Activated B cell treated with CpG ODN at 0.5 μM for 24 hours (primary cell): ENCODE data around the gene HNRNPF. TPM values are rescaled to one million over a fixed set of nuclear protein-coding genes. Genes with fewer than 3 reads are reported as not detected.

ENCODE experiments used
- ATAC-seq: fragments of 200-7000 bp; cut with Tn5 transposase; one replicate; pipeline ENCODE4 v1.10.0; 2021; ENCODE audit warnings: low read depth, mild to moderate bottlenecking, moderate library complexity
- CTCF ChIA-PET: fragments of 350-600 bp; sonication (Branson Sonifier 250); formaldehyde crosslinking; loops from one replicate; lab custom pipeline; 2021; ENCODE audit warnings: antibody characterized with exemption; lab: Charles Lee
- POLR2A ChIA-PET: fragments of 350-600 bp; sonication (Branson Sonifier 250); formaldehyde crosslinking; loops from one replicate; lab custom pipeline; 2021; ENCODE audit warnings: antibody characterized with exemption; lab: Charles Lee
- DNase-seq: peaks from one replicate; pipeline ENCODE4 v3.0.0; 2022
- H3K27ac Mint-ChIP-seq: one replicate; pipeline ENCODE4 v1.8.0; 2020; ENCODE audit warnings: mixed read lengths
- H3K27me3 Mint-ChIP-seq: one replicate; pipeline ENCODE4 v1.8.0; 2021; ENCODE audit warnings: mixed read lengths
- H3K36me3 Mint-ChIP-seq: one replicate; pipeline ENCODE4 v1.8.0; 2021; ENCODE audit warnings: low read depth, mixed read lengths
- H3K4me1 Mint-ChIP-seq: one replicate; pipeline ENCODE4 v1.8.0; 2021; ENCODE audit warnings: mixed read lengths
- H3K4me3 Mint-ChIP-seq: one replicate; pipeline ENCODE4 v1.8.0; 2020; ENCODE audit warnings: mild to moderate bottlenecking, mixed read lengths
- H3K9me3 Mint-ChIP-seq: one replicate; pipeline ENCODE4 v1.8.0; 2020; ENCODE audit warnings: mixed read lengths
- intact Hi-C: fragments of 100-400 bp; cut with micrococcal nuclease; formaldehyde crosslinking; loops from one replicate; pipeline ENCODE4 v1.15.1; 2024
- total RNA-seq: library from RNA; stranded (reverse); gene quantifications from 2 replicates; pipeline ENCODE4 v1.2.3, GENCODE V29; 2022
- TF ChIP-seq, protein P1 (sequence below): fragments of 200-600 bp; IDR thresholded peaks from one replicate; pipeline ENCODE4 v1.8.0; 2022; ENCODE audit warnings: antibody characterized with exemption, mild to moderate bottlenecking

The HNRNPF gene
- total RNA-seq, 1 donor from 2014 or later, result 253 TPM

DNA sequence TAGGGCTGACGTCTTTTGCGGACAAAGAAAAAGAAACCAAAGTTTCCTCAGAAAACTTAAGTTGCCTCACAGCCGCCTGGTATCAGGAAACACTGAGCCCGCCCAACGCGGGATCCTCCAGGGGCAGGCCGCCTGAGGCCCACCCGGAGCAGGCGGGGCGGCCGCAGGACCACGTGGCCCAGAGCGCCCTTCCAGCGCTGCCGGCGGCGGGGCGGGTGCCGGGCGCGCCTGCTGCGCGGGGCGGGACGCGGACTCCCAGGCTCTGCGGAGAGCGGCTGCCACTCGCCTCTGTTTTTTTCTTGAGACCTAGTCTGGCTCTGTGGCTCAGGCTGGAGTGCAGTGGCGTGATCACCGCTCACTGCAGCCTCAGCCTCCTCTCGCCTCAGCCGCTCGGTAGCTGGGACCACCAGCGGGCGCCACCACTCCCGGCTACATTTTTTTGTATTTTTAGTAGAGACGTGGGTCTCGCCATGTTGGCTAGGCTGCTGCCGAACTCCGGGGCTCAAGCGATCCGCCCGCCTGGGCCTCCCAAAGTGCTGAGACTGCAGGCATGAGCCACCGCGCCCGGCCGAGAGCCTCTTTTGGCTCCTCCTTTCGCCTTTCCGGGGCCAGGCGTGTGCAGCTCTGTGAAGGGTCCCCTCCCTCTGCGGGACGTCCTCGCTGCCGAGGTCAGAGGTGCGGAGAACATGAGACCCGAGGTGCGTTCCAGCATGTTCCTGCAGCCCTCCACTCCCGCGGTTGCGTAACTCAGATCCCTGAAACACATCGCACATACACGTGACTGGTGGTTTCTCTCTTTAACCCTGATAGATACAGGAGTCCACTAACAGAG is 11.6 kb upstream of the HNRNPF start:
- Mint-ChIP-seq H3K9me3 (no peaks in the 10 kb centered on the region), H3K27ac (peak overlapping the region; percentile 94), H3K36me3 (no peaks in the 10 kb centered on the region), H3K4me1 (peaks cover 36% of the 10 kb centered on the region), H3K27me3 (no peaks in the 10 kb centered on the region), H3K4me3 (peak overlapping the region; percentile 88)
- intact Hi-C loops, result loop anchor here (1.0 kb wide), 3 partner anchors 11 to 23 kb away; partner anchors contain the start of gene HNRNPF
- TF ChIP-seq, protein P1, sequence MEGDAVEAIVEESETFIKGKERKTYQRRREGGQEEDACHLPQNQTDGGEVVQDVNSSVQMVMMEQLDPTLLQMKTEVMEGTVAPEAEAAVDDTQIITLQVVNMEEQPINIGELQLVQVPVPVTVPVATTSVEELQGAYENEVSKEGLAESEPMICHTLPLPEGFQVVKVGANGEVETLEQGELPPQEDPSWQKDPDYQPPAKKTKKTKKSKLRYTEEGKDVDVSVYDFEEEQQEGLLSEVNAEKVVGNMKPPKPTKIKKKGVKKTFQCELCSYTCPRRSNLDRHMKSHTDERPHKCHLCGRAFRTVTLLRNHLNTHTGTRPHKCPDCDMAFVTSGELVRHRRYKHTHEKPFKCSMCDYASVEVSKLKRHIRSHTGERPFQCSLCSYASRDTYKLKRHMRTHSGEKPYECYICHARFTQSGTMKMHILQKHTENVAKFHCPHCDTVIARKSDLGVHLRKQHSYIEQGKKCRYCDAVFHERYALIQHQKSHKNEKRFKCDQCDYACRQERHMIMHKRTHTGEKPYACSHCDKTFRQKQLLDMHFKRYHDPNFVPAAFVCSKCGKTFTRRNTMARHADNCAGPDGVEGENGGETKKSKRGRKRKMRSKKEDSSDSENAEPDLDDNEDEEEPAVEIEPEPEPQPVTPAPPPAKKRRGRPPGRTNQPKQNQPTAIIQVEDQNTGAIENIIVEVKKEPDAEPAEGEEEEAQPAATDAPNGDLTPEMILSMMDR, result no peak
- POLR2A ChIA-PET, result interaction anchor here (0.8 to 5.5 kb wide), 9 partner anchors 11 to 57 kb away, joined by 3 to 128 read pairs (median 8); partner anchors contain the start of genes HNRNPF and ZNF487
- DNase-seq (peak; percentile 73), ATAC-seq (peak; percentile 83)
- CTCF ChIA-PET, result interaction anchor here (0.6 to 1.5 kb wide), 3 partner anchors 10 to 16 kb away, joined by 3 to 4 read pairs (median 4); partner anchors contain the start of gene ZNF487

DNA sequence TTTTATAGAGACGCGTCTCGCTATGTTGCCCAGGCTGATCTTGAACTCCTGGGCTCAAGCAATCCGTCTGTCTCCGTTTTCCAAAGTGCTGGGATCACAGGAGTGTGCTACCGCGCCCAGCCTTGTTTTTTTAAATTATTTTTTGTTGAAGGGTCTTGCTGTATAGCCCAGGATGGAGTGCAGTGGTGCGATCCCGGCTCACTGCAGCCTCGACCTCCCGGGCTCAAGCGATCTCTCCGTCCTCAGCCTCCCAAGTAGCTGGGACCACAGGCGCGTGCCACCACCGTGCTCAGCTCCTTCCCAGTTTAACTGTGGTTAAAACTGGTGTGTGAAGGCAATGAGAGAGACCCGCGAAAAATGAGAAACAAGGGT is 11.0 kb upstream of the HNRNPF start:
- DNase-seq (no peak), ATAC-seq (no peak)
- intact Hi-C loops, result loop anchor here (1.0 kb wide), 3 partner anchors 11 to 23 kb away; partner anchors contain the start of gene HNRNPF
- ChIA-PET POLR2A (interaction anchor here (0.6 to 5.5 kb wide), 7 partner anchors 11 to 32 kb away, joined by 3 to 128 read pairs (median 12); partner anchors contain the start of genes HNRNPF and ZNF487), CTCF (interaction anchor here (1.5 kb wide), 1 partner anchor 17 kb away, joined by 4 read pairs; the partner anchor contains the start of gene ZNF487)
- peak overlapping the region; percentile 71 for H3K4me3 Mint-ChIP-seq
- TF ChIP-seq, protein P1, result no peak
- no peaks in the 10 kb centered on the region for H3K9me3 Mint-ChIP-seq
- no peaks in the 10 kb centered on the region for H3K27me3 Mint-ChIP-seq
- H3K27ac Mint-ChIP-seq, result peak overlapping the region; percentile 91
- H3K4me1 Mint-ChIP-seq, result peaks cover 36% of the 10 kb centered on the region
- H3K36me3 Mint-ChIP-seq, result no peaks in the 10 kb centered on the region

DNA sequence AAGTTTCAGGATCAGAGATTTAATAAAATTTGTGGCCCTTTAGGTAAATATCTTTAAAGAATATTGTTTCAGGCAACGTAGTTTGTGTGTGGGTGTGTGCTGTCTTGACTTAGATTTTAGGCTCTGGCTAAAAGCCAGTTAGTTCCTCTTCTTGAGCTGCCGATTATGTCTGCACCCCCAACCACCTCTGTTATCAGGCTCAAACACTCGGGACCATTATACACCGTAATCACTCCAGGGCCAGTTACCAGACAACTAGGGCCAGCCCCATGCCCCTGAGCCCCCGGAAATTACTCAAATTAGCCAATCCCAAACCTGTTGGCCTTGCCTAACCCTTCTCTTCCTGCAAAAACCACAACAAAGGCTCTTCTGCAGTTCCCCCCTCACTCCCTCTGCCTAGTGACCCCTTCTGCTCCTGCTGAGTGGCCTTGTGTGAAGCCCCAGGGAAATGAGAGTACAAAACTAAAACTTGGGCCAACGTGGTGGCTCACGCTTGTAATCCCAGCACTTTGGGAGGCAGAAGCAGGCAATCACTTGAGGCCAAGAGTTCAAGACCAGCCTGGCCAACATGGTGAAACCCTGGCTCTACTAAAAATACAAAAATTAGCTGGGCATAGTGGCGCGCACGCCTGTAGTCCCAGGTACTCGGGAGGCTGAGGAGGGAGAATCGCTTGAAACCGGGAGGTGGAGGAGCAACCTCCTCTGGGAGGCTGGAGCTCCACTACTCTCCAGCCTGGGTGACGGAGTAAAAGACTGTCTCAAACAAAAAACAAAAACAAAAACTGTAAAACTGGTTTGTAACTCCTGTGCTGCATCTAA is 9.2 kb upstream of the HNRNPF start:
- CTCF ChIA-PET, result no interaction called here
- peak; percentile 43 for DNase-seq
- intact Hi-C loops, result no loop called here
- peak; percentile 53 for ATAC-seq
- Mint-ChIP-seq H3K27me3 (no peaks in the 10 kb centered on the region), H3K4me3 (peak overlapping the region; percentile 61), H3K4me1 (peaks cover 36% of the 10 kb centered on the region), H3K27ac (peak overlapping the region; percentile 94), H3K36me3 (no peaks in the 10 kb centered on the region), H3K9me3 (no peaks in the 10 kb centered on the region)
- POLR2A ChIA-PET, result interaction anchor here (0.7 to 5.5 kb wide), 7 partner anchors 9 to 1583 kb away, joined by 3 to 128 read pairs (median 7); partner anchors contain the start of genes HNRNPF and ZNF487
- TF ChIP-seq, protein P1, result no peak

DNA sequence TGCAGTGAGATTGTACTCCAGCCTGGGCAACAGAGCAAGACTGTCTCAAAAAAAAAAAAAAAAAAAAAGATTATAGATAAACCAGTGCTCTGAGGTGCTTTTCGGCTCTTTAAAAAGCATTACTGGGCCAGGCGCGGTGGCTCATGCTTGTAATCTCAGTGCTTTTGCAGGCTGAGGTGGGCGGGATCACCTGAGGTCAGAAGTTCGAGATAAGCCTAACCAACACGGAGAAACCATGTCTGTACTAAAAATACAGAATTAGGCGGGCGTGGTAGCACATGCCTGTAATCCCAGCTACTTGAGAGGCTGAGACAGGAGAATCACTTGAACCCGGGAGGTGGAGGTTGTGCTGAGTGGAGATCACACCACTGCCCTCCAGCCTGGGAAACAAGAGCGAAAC is 6.6 kb upstream of the HNRNPF start:
- no peak for ATAC-seq
- intact Hi-C loops, result no loop called here
- Mint-ChIP-seq H3K4me3 (no peak overlapping the region), H3K27ac (no peak overlapping the region), H3K4me1 (peaks cover 26% of the 10 kb centered on the region), H3K27me3 (no peaks in the 10 kb centered on the region), H3K36me3 (no peaks in the 10 kb centered on the region), H3K9me3 (no peaks in the 10 kb centered on the region)
- ChIA-PET CTCF (no interaction called here), POLR2A (no interaction called here)
- DNase-seq, result no peak
- TF ChIP-seq, protein P1, result no peak
